ENCODE data around the gene CREBL2. TPM values are rescaled to one million over a fixed set of nuclear protein-coding genes. Genes with fewer than 3 reads are reported as not detected.

Gene CREBL2
- total RNA-seq, 1 experiment from 2014 or later = 20.4 TPM

DNA sequence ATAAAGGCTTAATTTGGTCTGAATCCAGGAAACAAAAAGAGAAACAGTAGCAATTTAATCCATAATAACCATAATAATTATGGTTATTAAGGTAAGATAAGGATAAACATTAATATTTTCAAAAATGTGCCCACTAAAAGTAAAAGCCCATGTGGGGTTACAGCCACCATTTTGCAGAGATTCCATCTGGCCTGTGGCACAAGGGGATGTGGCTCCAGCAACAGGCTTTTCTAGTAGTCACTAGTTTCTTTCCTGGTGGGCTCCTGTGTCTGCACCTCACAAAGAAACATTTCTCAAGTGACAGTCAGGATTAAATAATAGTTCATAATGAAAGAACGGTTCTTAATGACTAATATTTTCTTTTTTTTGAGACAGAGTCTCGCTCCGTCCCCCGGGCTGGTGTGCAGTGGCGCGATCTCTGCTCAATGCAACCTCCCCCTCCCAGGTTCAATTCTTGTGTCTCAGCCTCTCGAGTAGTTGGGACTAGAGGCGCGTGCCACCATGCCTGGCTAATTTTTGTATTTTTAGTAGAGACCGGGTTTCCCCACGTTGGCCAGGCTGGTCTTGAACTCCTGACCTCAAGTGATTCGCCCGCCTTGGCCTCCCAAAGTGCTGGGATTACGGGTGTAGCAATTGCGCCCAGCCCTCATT is 52.1 kb downstream of the CREBL2 start:
- no peak overlapping the region for H3K4me3 Mint-ChIP-seq (ENCODE audit: low read depth, unreplicated experiment)
- H3K27ac Mint-ChIP-seq (ENCODE audit: unreplicated experiment) = no peak overlapping the region
- CTCF ChIA-PET = no interaction called here

DNA sequence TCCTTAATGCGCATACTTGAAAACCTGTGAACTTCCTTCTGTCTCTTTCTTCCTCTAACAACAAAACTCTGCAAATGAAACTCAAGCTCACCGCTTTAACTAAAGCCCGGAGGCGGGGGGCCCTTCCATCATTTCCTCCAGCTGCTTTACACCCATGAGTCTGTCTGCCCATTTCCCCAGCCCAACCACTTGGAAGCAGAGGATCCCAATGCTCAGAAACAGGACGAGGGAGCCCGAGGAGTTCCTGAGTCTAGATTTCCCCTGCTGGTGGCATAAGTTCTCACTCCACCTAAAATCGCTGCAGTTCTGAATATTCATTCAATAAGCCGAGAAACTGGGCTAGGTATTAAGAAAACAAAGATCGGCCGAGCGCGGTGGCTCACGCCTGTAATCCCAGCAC is 53.5 kb downstream of the CREBL2 start:
- no peaks in the 10 kb centered on the region for H3K27me3 Mint-ChIP-seq (ENCODE audit: unreplicated experiment)
- H3K4me3 Mint-ChIP-seq (ENCODE audit: low read depth, unreplicated experiment) = no peak overlapping the region
- no peaks in the 10 kb centered on the region for H3K36me3 Mint-ChIP-seq (ENCODE audit: insufficient read depth, unreplicated experiment)
- TF ChIP-seq, protein P1, sequence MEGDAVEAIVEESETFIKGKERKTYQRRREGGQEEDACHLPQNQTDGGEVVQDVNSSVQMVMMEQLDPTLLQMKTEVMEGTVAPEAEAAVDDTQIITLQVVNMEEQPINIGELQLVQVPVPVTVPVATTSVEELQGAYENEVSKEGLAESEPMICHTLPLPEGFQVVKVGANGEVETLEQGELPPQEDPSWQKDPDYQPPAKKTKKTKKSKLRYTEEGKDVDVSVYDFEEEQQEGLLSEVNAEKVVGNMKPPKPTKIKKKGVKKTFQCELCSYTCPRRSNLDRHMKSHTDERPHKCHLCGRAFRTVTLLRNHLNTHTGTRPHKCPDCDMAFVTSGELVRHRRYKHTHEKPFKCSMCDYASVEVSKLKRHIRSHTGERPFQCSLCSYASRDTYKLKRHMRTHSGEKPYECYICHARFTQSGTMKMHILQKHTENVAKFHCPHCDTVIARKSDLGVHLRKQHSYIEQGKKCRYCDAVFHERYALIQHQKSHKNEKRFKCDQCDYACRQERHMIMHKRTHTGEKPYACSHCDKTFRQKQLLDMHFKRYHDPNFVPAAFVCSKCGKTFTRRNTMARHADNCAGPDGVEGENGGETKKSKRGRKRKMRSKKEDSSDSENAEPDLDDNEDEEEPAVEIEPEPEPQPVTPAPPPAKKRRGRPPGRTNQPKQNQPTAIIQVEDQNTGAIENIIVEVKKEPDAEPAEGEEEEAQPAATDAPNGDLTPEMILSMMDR (IDR thresholded peaks at IDR 0.05; ENCODE audit: unreplicated experiment) = no peak
- intact Hi-C loops (cut with micrococcal nuclease; ENCODE audit: unreplicated experiment) = no loop called here
- CTCF ChIA-PET = interaction anchor here (0.7 kb wide), 2 partner anchors 18 to 39 kb away, joined by 3 to 4 read pairs; no protein-coding TSS in a partner anchor
- peak overlapping the region; percentile 1 for H3K27ac Mint-ChIP-seq (ENCODE audit: unreplicated experiment)
- no peak for DNase-seq
- no TSS peak for BruUV-seq (replicated peaks)
- no peaks in the 10 kb centered on the region for H3K9me3 Mint-ChIP-seq (ENCODE audit: low read depth, unreplicated experiment)
- no peaks in the 10 kb centered on the region for H3K4me1 Mint-ChIP-seq (ENCODE audit: low read depth, unreplicated experiment)

More for the DNA sequence above, 52.1 kb downstream of the CREBL2 start:
- intact Hi-C loops (cut with micrococcal nuclease; ENCODE audit: unreplicated experiment) = no loop called here
- no peaks in the 10 kb centered on the region for H3K4me1 Mint-ChIP-seq (ENCODE audit: low read depth, unreplicated experiment)
- TF ChIP-seq, protein P1 (IDR thresholded peaks at IDR 0.05; ENCODE audit: unreplicated experiment) = no peak
- no peaks in the 10 kb centered on the region for H3K36me3 Mint-ChIP-seq (ENCODE audit: insufficient read depth, unreplicated experiment)
- DNase-seq = no peak
- H3K9me3 Mint-ChIP-seq (ENCODE audit: low read depth, unreplicated experiment) = no peaks in the 10 kb centered on the region
- H3K27me3 Mint-ChIP-seq (ENCODE audit: unreplicated experiment) = no peaks in the 10 kb centered on the region
- BruUV-seq (replicated peaks) = no TSS peak

DNA sequence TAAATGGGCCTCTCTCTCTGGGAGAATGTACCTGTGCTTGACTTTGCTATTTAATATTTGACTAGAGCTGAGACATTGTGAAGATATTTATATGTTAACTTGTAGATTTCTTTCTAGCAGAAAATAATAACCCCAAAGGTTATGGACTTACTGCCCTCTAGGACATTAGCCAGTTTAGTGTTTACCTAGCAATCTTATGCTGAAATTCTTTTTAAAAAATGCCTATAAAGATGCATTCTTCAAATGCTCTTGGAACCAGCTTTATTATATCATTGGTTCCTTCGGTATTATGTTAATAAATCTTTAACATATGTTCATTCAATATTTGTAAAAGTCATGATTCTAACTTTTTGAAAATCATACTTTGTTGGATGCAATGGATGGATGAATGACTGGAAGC is 56.3 kb downstream of the CREBL2 start:
- Mint-ChIP-seq H3K27me3 (ENCODE audit: unreplicated experiment) (no peaks in the 10 kb centered on the region), H3K36me3 (ENCODE audit: insufficient read depth, unreplicated experiment) (no peaks in the 10 kb centered on the region), H3K4me1 (ENCODE audit: low read depth, unreplicated experiment) (no peaks in the 10 kb centered on the region), H3K4me3 (ENCODE audit: low read depth, unreplicated experiment) (no peak overlapping the region), H3K27ac (ENCODE audit: unreplicated experiment) (no peak overlapping the region), H3K9me3 (ENCODE audit: low read depth, unreplicated experiment) (no peaks in the 10 kb centered on the region)
- intact Hi-C loops (cut with micrococcal nuclease; ENCODE audit: unreplicated experiment) = no loop called here
- no TSS peak for BruUV-seq (replicated peaks)
- TF ChIP-seq, protein P1 (IDR thresholded peaks at IDR 0.05; ENCODE audit: unreplicated experiment) = no peak
- no peak for DNase-seq
- CTCF ChIA-PET = interaction anchor here (0.6 kb wide), 1 partner anchor 266 kb away, joined by 3 read pairs; no protein-coding TSS in a partner anchor

DNA sequence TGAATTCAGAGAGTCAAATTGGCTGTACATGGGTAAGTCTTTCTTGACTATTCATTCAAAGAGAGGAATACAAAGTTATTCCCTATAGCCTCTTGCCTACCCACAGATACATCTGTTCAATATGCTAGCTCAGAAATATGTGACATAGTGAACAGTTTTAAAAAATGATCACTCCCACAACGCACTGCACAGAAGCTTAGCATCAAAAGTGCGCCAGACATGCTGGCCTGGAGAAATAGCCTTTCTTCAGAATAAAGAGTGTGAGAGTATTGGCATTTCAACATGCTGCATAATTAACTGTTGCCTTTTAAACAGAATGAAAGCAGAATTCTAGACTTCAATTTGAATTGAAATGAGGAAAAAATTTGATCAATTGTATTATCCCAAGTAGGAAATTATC is 57.3 kb downstream of the CREBL2 start:
- DNase-seq = no peak
- no peaks in the 10 kb centered on the region for H3K27me3 Mint-ChIP-seq (ENCODE audit: unreplicated experiment)
- H3K27ac Mint-ChIP-seq (ENCODE audit: unreplicated experiment) = no peak overlapping the region

More for the DNA sequence above, 57.3 kb downstream of the CREBL2 start:
- BruUV-seq (replicated peaks) = no TSS peak
- CTCF ChIA-PET = no interaction called here
- no peaks in the 10 kb centered on the region for H3K36me3 Mint-ChIP-seq (ENCODE audit: insufficient read depth, unreplicated experiment)
- H3K4me3 Mint-ChIP-seq (ENCODE audit: low read depth, unreplicated experiment) = no peak overlapping the region
- no peaks in the 10 kb centered on the region for H3K4me1 Mint-ChIP-seq (ENCODE audit: low read depth, unreplicated experiment)
- TF ChIP-seq, protein P1 (IDR thresholded peaks at IDR 0.05; ENCODE audit: unreplicated experiment) = no peak
- H3K9me3 Mint-ChIP-seq (ENCODE audit: low read depth, unreplicated experiment) = no peaks in the 10 kb centered on the region
- intact Hi-C loops (cut with micrococcal nuclease; ENCODE audit: unreplicated experiment) = no loop called here
